ENCODE results near the gene GZF1.

DNA sequence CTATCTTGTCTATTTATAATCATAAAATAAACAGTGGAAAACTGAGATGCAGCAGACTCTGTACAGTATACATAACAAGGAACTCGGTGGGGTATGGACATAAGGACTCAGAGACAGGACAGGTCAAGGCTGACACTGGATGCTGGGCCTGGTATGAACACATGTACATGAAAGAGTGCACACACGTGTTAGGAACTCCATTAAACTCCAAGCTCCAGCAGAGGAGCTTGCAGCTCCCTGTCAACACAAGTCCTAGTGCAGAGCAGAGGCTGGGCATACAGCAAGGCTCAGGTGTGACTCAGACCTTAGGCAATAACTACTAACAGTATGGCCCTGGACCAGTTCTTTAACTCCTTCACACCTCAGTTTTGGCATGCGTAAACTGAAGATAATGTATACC lies 42.2 kb downstream of the GZF1 start:
- no peak for TF ChIP-seq CTCF (IDR thresholded peaks at IDR 0.05)
- no peak for TF ChIP-seq POLR2A (IDR thresholded peaks at IDR 0.05)
- no peak for TF ChIP-seq POLR2AphosphoS5 (IDR thresholded peaks at IDR 0.05)
- no peak for TF ChIP-seq EP300 (IDR thresholded peaks at IDR 0.05; ENCODE audit: low read depth)

All from transverse colon (tissue), 4 donors.